ENCODE results near the gene LYZL1. TPM values are rescaled to one million over a fixed set of nuclear protein-coding genes. Genes with fewer than 3 reads are reported as not detected.
"Not testable (repeated sequence)": the region's sequence is repeated elsewhere in the genome, so short reads cannot be mapped to it uniquely, and the experiment has no call there.

The LYZL1 gene
- total RNA-seq, 1 donor from 2014 or later = not detected

DNA sequence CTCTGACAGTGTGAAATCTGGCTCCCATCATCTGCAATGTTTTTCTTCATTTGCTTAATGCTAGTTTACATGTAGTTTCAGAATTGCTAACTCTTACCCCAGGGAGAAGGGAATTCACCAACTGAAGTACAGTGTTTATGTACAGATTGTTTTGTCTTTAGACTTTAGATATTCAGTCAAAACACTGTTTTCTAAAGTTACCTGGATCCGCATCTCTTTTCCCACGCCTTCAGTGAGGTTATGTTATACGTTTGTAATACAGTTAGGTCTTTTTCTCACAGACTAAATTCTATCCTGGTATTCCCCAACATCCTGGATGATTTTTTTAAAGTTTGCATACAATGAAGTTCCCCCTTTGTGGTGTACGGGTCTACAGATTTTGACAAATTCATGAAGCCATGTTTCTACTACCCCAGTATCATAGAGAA, 3.2 kb upstream of the LYZL1 start:
- Histone ChIP-seq H3K9me3 (no peaks in the 10 kb centered on the region), H3K4me1 (no peaks in the 10 kb centered on the region), H3K27me3 (no peaks in the 10 kb centered on the region), H3K4me3 (no peak overlapping the region), H3K27ac (no peak overlapping the region), H3K36me3 (no peaks in the 10 kb centered on the region)
- TF ChIP-seq POLR2AphosphoS5 (IDR thresholded peaks at IDR 0.05; ENCODE audit: insufficient read depth in 1 of 2, low read depth in 1 of 2) (no peak), POLR2A (IDR thresholded peaks at IDR 0.05) (no peak)
- TF ChIP-seq, protein P1, sequence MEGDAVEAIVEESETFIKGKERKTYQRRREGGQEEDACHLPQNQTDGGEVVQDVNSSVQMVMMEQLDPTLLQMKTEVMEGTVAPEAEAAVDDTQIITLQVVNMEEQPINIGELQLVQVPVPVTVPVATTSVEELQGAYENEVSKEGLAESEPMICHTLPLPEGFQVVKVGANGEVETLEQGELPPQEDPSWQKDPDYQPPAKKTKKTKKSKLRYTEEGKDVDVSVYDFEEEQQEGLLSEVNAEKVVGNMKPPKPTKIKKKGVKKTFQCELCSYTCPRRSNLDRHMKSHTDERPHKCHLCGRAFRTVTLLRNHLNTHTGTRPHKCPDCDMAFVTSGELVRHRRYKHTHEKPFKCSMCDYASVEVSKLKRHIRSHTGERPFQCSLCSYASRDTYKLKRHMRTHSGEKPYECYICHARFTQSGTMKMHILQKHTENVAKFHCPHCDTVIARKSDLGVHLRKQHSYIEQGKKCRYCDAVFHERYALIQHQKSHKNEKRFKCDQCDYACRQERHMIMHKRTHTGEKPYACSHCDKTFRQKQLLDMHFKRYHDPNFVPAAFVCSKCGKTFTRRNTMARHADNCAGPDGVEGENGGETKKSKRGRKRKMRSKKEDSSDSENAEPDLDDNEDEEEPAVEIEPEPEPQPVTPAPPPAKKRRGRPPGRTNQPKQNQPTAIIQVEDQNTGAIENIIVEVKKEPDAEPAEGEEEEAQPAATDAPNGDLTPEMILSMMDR (IDR thresholded peaks at IDR 0.05) = no peak
- DNase-seq (ENCODE audit: extremely low spot score in 2 of 2) = no peak
- intact Hi-C loops (cut with DNase I) = no loop called here

DNA sequence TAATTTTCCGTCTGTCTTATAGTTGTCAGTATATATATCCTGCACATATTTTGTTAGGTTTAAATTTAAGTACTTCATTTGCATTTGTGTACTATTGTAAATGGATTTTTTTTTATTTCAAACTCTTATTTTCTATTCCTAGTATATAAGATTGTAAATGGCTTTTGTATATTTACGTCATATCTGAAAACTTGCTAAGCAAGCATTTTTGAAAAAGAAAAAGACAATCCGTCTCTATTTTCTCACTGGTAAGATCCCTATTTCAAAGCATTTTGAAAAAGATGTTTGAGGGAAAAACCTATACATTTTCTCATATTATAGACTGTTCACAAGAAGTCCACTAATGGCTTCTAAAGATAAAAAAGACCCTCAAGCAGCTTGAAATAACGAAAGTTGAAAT, 1.2 kb upstream of the LYZL1 start:
- Histone ChIP-seq H3K36me3 (no peaks in the 10 kb centered on the region), H3K4me3 (no peak overlapping the region), H3K27ac (no peak overlapping the region), H3K4me1 (no peaks in the 10 kb centered on the region), H3K9me3 (no peaks in the 10 kb centered on the region), H3K27me3 (no peaks in the 10 kb centered on the region)
- no peak for DNase-seq (ENCODE audit: extremely low spot score in 2 of 2)
- intact Hi-C loops (cut with DNase I) = no loop called here
- TF ChIP-seq, protein P1 (IDR thresholded peaks at IDR 0.05) = no peak
- TF ChIP-seq POLR2A (IDR thresholded peaks at IDR 0.05) (no peak), POLR2AphosphoS5 (IDR thresholded peaks at IDR 0.05; ENCODE audit: insufficient read depth in 1 of 2, low read depth in 1 of 2) (no peak)

DNA sequence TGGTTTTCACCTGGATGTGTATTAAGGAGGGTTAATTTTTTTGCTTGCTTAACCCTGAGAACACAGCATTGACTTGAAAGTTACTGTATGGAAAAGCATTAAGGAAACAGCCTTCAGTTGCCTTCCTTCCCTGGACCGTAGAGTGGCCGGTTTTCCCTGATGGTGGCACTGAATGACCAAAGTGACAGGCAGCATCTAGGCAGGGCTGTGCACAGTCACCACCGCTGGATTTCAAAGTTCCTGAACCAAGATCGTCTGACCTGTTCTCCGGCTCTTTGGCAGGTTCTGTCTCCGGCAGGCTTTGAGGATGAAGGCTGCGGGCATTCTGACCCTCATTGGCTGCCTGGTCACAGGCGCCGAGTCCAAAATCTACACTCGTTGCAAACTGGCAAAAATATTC, 2.7 kb downstream of the LYZL1 start:
- intact Hi-C loops (cut with DNase I); H3K4me3 ChIP-seq; H3K4me1 ChIP-seq; H3K27me3 ChIP-seq; H3K27ac ChIP-seq; H3K36me3 ChIP-seq; DNase-seq (ENCODE audit: extremely low spot score in 2 of 2); H3K9me3 ChIP-seq: not testable (repeated sequence)

- H3K4me1 ChIP-seq; intact Hi-C loops (cut with DNase I); DNase-seq (ENCODE audit: extremely low spot score in 2 of 2); H3K4me3 ChIP-seq; H3K36me3 ChIP-seq; H3K27me3 ChIP-seq; H3K27ac ChIP-seq; H3K9me3 ChIP-seq: not testable (repeated sequence)
These were observed 3.5 kb downstream of the LYZL1 start for GRCh38 chr10:29292406-29292805.

- Histone ChIP-seq H3K9me3 (no peaks in the 10 kb centered on the region), H3K36me3 (no peaks in the 10 kb centered on the region), H3K4me1 (no peaks in the 10 kb centered on the region), H3K27ac (no peak overlapping the region), H3K27me3 (no peaks in the 10 kb centered on the region), H3K4me3 (no peak overlapping the region)
- no peak for DNase-seq (ENCODE audit: extremely low spot score in 2 of 2)
- TF ChIP-seq, protein P1 (IDR thresholded peaks at IDR 0.05) = no peak
- TF ChIP-seq POLR2AphosphoS5 (IDR thresholded peaks at IDR 0.05; ENCODE audit: insufficient read depth in 1 of 2, low read depth in 1 of 2) (no peak), POLR2A (IDR thresholded peaks at IDR 0.05) (no peak)
- intact Hi-C loops (cut with DNase I) = no loop called here
These were observed 6.9 kb downstream of the LYZL1 start for GRCh38 chr10:29295813-29296212.

- H3K27me3 ChIP-seq = no peaks in the 10 kb centered on the region
- no peak overlapping the region for H3K27ac ChIP-seq
- H3K4me3 ChIP-seq = no peak overlapping the region
- H3K4me1 ChIP-seq = no peaks in the 10 kb centered on the region
- no peaks in the 10 kb centered on the region for H3K36me3 ChIP-seq
- intact Hi-C loops (cut with DNase I) = no loop called here
- no peak for TF ChIP-seq POLR2A (IDR thresholded peaks at IDR 0.05)
- no peak for TF ChIP-seq POLR2AphosphoS5 (IDR thresholded peaks at IDR 0.05; ENCODE audit: insufficient read depth in 1 of 2, low read depth in 1 of 2)
- TF ChIP-seq, protein P1 (IDR thresholded peaks at IDR 0.05) = no peak
- no peak for DNase-seq (ENCODE audit: extremely low spot score in 2 of 2)
- H3K9me3 ChIP-seq = no peaks in the 10 kb centered on the region
These were observed 8.8 kb downstream of the LYZL1 start for GRCh38 chr10:29297678-29298077.
